GM21717 (cell line): Measurements from ENCODE around the gene TDRD9.

Experiments
- ATAC-seq: cut with Tn5 transposase; IDR thresholded peaks from one replicate; pipeline ENCODE4 v1.9.1; 2021; ENCODE audit warnings: mild to moderate bottlenecking, moderate library complexity; ENCODE audit not compliant: unreplicated experiment

TDRD9 gene

DNA sequence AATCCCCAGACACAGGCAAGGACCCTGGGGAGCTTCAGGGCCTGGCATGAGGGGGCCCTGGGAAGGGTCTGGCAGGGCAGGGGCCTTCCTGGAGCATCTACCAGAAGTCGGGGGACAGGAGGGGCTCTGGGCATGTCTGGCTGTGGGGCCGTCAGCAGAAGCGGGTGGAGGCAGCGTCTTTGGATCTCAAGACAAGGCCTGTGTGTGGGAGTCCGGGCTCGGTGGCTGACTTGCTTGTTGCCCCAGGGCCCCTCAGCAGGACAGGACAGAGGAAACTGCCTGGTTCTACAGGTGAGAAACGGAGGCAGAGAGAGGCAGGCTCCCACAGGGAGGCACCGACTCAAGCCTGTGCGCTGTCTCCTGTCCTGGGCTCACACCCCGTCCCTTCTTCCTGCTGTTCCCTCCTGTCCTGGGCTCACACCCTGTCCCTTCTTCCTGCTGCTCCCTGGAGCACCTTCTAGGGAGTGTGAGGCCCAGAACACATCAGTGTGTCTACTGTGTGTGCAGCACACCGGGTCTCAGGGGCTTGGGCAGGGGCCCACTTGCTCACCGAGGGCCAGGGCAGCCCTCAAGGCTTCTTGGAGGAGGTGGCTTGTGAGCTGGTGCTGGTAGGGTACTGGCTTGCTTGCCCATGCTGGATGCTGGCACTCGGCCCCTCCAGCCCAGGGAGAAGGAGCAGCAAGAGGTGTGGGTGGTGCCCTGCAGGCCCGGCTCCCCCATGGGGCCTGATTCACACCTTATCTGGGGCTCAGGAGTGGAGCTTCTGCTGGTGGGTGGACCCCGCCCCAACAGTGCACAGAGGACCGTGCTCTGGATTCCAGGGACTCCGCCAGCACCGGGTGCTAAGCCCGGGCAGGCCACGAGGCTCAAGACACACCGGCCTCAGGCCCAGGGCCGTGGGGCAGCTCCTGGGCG is 172.2 kb downstream of the TDRD9 start:
- no peak for ATAC-seq

DNA sequence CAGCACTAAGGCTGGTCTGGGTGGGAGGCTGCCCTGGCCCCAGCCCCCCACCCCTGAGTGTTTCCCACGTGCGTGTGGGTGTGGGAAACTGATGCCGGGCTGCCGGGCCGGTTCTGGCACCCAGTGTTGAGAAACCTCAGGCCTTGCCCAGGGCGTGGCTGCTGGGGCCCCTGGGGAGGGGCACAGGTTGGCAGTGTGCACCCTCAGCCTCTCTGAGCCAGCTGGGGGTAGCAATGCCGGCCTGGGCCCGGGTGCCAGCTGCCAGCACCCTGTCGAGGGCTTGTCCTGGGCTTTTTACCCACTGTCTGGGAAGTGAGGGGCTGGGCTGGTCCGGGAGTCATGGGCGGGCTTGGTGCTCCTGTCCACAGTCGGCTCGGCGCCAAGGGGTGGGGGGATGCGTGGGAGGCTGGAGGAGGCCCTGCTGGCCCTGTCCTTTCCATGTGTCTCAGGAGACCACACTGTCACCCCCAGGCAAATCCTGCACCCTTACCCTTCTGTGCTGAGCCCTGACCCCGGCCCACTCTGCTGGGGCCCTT is 172.9 kb downstream of the TDRD9 start:
- no peak for ATAC-seq

DNA sequence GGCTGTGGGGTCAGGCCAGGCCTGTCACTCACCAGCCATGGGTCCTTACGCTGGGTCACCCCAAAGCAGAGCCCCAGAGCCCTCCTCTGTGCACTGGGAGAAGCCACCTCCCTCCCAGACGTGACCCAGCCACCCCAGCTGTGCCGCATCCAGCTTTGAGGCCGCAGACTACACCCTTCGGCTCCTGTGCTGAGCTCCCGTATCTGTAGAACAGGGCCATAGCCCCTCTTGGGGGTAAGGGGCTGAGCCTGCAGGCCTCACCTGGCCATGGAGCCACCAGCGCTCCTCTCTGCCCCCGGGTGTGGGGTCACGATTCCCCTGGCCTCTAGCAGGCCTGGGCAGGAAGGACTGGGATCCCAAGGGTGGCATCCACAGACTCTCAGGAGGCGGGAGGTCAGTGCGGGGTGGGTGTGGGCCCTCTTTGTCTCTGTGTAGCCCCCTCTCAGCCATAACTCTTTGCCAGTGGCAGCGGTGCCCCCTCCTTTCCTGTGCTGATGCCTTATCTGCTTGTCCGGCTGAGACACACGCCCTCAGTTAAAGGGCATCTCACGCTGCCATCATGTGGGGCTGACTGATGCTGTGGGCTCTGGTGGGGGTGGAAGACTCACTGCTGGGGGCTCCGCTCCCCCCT is 173.5 kb downstream of the TDRD9 start:
- ATAC-seq, result no peak
